NB4 (cell line): ENCODE data around the gene FLNB.

Source experiments
- CTCF ChIP-seq: IDR thresholded peaks from one replicate; pipeline ENCODE4 v1.5.1; 2012; ENCODE audit warnings: low read depth, low read length
- MAX ChIP-seq: IDR thresholded peaks from 2 replicates; pipeline ENCODE4 v1.6.1; 2011; ENCODE audit warnings: low read depth, low read length
- POLR2A ChIP-seq: IDR thresholded peaks from 2 replicates; pipeline ENCODE4 v1.6.1; 2011; ENCODE audit warnings: mild to moderate bottlenecking; ENCODE audit not compliant: insufficient read length; ENCODE audit errors: extremely low read depth

- TF ChIP-seq CTCF (no peak), MAX (no peak), POLR2A (no peak)
Measured at GRCh38 chr3:58034738-58035523, 26.7 kb downstream of the FLNB start.
